ENCODE data around the gene PEA15.

- TF ChIP-seq EZH2 (IDR thresholded peaks at IDR 0.05; ENCODE audit: insufficient read depth, poor library complexity, severe bottlenecking) (no peak), EZH2phosphoT487 (IDR thresholded peaks at IDR 0.05; ENCODE audit: insufficient read depth, low read depth) (no peak)
These were observed 40.2 kb downstream of the PEA15 start for GRCh38 chr1:160245434-160245833.

Measured in GM23248 (cell line).